Mesenteric fat pad (tissue), 1 donor: ENCODE data around the gene ATP1A2. TPM values are rescaled to one million over a fixed set of nuclear protein-coding genes. Genes with fewer than 3 reads are reported as not detected.

Experiments used
- DNase-seq: peaks from one replicate; pipeline ENCODE4 v3.0.0-alpha.2; 2020; ENCODE audit warnings: low spot score
- total RNA-seq: library from RNA; stranded (reverse); fragmentation: NEBNext Ultra II Directional; extraction: Animal tissue kit (Norgen Biotek cat#: 25700); gene quantifications from one replicate; pipeline ENCODE4 v1.2.1, GENCODE V29; 2021
- donor health status: DM: yes; HTN: yes; CAD: no.

ATP1A2 gene
- total RNA-seq, 1 donor from 2014 or later = 31.2 TPM

- no peak for DNase-seq
Observed at GRCh38 chr1:160084771-160085321, 30.7 kb upstream of the ATP1A2 start.

DNA sequence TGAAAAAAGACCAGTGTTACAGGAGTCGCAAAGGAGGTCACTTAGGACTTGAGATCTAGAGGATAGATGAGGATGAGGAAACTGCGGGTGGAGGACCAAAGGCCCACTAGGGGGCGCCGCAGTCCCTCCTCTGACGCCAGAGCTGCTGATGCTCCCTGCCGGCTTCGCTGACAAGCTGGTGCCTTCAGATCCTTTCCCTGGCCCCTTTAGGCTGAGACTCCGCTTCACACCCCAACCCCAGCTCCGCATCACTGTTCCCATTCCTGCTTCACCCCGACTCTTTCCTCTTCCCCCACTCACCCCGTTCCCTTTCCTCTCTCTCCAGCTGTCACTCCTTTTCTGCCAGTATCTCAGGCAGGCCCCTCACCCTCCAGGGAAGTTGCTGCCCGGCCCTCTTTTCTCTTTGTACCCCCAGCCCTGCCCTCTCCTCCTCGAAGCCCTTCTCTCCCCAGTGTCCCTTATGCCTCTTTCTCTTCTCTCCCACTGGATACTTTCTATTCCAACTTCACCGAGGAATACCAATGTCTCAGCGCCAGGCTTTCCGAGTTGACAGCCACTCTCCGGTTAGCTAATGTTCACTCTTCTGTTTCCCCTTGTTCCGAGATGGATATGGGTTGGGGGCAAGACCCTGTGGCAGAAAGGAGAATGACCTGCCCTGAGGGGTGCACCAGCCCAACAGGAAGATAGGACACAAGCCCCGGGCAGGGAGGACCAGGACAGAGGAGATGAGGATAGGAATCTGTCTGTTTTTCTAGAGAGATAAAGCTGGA, 29.7 kb upstream of the ATP1A2 start:
- no peak for DNase-seq

DNA sequence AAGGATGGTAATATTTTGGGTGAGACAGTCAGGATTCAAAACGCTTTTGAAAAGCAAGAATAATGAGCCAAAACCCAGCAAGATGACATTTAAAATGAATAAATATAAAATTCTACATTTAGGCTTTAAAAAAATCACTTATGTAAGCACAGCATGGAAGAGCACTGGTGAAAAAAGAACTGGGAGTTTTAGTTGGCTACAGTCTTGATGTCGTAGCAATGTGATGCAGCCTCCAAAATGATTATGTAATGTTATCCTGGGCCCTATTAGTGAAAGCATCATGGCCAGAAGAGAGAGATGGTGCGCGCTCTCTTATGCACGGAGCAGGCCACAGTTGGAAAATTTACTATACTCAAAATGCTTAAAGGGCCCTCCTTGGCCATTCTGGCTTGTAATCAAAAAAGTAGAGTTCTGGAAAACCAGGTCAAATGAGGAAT, 29.1 kb upstream of the ATP1A2 start:
- no peak for DNase-seq

DNA sequence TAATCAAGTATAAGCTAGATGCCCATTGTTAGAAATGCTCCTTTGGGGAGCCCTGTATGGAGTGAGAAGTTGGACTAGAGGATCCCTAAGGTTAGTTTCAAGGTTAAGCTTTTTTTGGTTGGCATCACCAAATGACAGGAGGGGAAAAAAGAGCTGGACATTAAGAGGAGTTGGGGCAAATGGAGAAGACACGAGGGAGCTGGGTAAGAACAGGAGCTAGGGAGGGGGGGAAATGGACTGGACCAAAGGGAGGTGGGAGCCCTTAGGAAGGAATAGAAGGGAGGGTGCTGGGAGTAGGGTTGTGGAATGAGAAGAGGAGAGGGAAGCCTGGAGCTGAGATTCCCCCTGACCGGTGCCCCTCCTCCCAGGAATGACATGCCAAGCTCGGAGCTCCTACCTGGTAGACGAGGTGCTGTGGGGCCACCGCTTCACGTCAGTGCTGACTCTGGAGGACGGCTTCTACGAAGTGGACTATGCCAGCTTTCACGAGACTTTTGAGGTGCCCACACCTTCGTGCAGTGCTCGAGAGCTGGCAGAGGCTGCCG, 28.4 kb upstream of the ATP1A2 start:
- no peak for DNase-seq

DNA sequence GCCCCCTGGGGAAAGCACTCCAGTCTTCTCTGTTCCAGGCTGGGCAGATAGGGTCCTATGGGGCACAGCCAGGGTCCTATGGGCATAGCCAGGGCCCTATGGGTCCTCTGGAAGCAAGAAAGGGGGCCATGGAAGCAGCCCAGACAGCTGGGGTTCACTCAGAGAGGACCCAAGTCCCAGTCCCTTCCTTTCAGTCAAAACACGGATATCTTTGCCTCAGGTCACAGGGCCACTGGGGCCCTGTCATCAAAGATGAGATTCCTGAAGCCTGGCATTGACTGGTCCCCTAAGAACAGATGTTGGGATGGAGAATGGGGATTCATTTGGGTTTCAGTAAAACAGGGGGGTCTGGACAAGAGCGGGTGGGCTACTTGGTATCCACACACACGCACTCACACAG, 25.7 kb upstream of the ATP1A2 start:
- no peak for DNase-seq

- no peak for DNase-seq
Observed at GRCh38 chr1:160090760-160091159, 24.8 kb upstream of the ATP1A2 start.

DNA sequence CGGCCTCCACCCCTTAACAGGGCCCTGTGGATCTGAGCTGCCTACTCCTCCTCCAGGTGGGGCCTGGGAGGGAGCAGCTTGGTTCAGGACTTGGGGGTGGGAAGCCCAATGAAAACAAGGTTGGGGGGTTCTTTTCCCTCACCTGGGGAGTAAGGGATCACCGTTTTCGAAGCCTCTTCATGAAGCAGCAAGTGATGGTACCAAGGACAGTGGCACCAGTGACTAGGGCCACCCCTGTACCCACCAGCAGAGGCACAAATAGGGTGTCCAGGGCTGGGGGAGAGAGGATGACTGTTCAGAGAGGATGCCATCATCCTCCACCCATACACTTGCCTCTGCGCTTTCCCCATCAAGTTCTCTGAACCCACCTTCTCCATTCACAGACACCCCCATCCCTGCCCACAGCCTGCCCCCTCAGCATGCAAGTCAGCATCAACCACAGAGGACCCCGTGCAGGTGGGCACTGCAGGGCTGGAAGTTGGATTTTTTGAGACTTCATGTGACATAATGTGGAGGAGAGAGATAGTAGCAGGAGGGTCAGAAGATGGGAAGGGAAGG, 23.8 kb upstream of the ATP1A2 start:
- no peak for DNase-seq

DNA sequence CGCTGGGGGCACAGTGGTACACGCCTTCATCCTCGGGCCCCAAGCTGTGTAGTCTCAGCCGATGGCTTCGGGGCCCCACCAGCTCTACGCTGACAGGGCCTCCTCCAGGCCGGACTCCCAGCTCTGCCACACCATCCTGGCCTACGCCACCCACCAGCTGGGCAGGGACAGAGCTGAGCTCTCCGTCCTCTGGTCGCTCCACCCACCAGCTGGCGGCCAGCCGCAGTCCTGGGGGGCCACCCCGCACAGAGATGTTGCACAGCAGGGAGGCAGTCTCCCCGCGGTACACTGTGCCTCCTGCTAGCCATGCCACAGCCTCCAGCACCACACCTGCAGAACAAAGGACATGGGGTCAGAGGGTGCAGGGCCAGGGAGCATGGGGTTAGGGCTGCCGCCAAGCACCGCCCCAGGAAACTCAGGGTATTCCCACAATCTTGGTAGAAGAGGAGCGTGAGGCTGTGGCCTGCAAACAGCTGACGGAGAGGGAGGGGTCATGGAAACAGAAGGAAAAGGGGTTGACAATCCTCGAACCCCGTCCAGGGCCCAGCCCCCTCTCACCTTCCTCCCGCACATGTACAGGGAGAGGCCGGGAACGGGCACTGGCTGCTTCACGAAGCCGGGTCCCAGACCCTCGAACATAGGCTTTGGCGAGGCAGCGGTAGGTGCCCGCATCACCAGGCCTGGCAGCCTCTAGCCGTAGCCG, 23.0 kb upstream of the ATP1A2 start:
- no peak for DNase-seq

DNA sequence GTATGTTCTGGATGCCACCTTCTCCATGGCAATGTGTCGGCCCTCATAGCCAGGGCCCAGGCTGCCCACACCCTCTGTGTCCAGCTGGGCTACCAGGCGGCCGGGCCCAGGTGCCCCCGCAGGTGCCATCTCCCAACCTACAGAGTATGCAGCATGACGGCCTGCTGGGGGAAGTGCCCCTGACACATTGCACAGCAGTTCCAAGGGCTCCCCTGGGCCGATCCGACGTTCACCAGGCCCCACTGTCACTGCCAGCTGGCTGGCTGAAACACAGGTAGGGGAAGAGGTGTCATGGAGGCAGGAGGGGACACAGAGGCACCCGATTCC, 22.5 kb upstream of the ATP1A2 start:
- DNase-seq = no peak

GRCh38 chr1:160093624-160094290, 21.8 kb upstream of the ATP1A2 start:
- no peak for DNase-seq

- DNase-seq = no peak
Observed at GRCh38 chr1:160094291-160094625, 21.3 kb upstream of the ATP1A2 start.

- no peak for DNase-seq
Observed at GRCh38 chr1:160094806-160095205, 20.8 kb upstream of the ATP1A2 start.

GRCh38 chr1:160095382-160096105, 20.0 kb upstream of the ATP1A2 start:
- DNase-seq = no peak

DNA sequence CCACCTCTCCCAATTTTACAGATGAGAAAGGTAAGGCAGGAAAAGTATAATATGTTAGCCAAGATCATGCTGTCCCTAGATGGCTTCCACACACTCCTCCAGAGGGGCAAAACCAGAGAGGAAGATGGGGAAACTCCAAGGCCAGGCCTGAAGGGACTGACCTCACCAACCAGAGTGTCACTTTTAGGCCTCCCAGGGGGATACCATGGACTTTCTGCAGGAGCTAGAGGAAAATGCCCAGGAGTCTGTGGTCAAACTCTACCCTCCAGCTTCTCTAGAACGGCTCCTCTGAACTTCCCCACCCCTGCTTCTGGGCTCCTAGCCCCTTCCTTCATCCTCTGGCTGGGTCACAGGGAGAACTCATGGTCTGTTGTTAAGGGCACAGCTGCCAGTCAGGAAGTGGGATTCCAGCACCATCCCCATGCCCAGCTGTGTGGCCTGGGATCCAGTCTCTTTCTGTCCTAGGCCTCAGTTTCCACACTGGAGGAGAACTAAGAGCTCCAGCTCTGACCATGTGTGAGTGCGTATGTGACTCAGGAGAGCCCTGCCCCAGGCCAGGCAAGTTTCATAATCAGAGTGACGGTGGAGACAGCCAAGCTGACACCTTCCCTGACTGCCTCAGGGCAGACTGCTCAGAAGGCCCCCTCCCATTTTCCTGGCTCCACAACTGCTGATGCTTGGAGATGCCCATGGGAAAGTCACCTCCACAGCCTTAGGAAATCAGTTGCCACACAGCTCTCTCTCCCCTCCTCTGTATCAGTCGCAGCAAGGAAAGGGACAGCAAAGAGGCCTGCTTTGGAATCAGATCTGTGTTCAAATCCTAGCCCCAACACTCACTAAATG, 19.1 kb upstream of the ATP1A2 start:
- no peak for DNase-seq

- no peak for DNase-seq
Observed at GRCh38 chr1:160097151-160097910, 18.2 kb upstream of the ATP1A2 start.

GRCh38 chr1:160097911-160098851, 17.4 kb upstream of the ATP1A2 start, which contains the start of gene IGSF8:
Gene IGSF8 (minus strand): TSS chr1:160098619. CDS start chr1:160098472, 147 bp downstream.
- DNase-seq = peak; percentile 97

DNA sequence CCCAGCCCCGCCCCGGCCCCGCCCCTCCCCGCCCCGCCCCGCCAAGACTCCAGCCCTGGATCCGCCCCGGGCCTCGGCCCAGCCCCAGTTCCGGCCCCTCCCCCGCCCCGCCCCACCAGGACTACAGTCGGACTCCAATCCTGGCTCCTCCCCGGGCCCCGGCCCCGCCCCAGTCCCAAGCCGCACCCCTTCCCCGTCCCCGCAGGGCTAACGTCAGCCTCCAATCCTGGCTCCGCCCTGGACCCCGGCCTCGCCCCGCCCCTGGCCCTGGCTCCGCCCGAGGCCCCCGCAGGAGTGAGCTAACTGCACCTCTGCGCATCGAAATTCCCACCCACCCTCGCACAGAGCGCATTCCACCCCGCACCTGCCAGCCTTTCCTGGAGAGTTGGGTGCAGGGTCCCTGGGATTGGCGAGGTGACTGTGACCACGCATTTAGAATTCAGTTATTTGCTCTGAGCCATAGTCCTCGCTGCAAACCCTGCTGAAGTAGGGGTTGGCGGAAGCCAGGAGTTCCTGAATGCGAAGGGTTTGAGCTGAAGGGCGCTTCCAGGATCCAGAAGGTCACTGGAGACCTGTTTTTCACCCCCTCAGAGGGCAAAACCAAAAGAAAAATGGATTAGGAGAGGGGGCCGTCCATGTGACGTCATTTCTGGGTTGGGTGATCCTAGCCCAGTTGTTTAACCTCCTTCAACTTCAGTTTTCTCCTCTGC, 16.6 kb upstream of the ATP1A2 start:
- peak; percentile 99 for DNase-seq
